Cardiac septum (tissue), 1 donor: Measurements from ENCODE around the gene MVB12B. TPM values are rescaled to one million over a fixed set of nuclear protein-coding genes. Genes with fewer than 3 reads are reported as not detected.

Experiments
- DNase-seq: peaks from one replicate; pipeline ENCODE4 v3.0.0-alpha.2; 2020; ENCODE audit warnings: low spot score
- intact Hi-C: fragments of 100-400 bp; cut with DNase I; formaldehyde crosslinking; loops from one replicate; pipeline ENCODE4 v1.14.0; 2022
- total RNA-seq: library from RNA; stranded (reverse); fragmentation: NEBNext Ultra II Directional; extraction: Animal tissue kit (Norgen Biotek cat#: 25700); gene quantifications from one replicate; pipeline ENCODE4 v1.2.1, GENCODE V29; 2021
- donor health status: DM: no; HTN: no; CAD: no.

Gene MVB12B
- total RNA-seq, 1 donor from 2014 or later = 7.2 TPM

GRCh38 chr9:126395439-126396212 is 69.0 kb downstream of the MVB12B start:
- DNase-seq = no peak
- intact Hi-C loops = loop anchor here (5.0 kb wide), 2 partner anchors 78 to 97 kb away; no protein-coding TSS in a partner anchor

- no peak for DNase-seq
- intact Hi-C loops = loop anchor here (5.0 kb wide), 2 partner anchors 80 to 95 kb away; no protein-coding TSS in a partner anchor
Measured at GRCh38 chr9:126397056-126397455, 70.4 kb downstream of the MVB12B start.

- DNase-seq = peak; percentile 93
- intact Hi-C loops = loop anchor here (1.0 to 5.0 kb wide), 3 partner anchors 81 to 96 kb away; no protein-coding TSS in a partner anchor
Measured at GRCh38 chr9:126398403-126399058, 71.9 kb downstream of the MVB12B start.

- DNase-seq = no peak
- intact Hi-C loops = loop anchor here (5.0 kb wide), 2 partner anchors 82 to 93 kb away; no protein-coding TSS in a partner anchor
Measured at GRCh38 chr9:126399251-126399650, 72.6 kb downstream of the MVB12B start.

- intact Hi-C loops = loop anchor here (5.0 kb wide), 2 partner anchors 82 to 93 kb away; no protein-coding TSS in a partner anchor
- DNase-seq = no peak
Measured at GRCh38 chr9:126399789-126400188, 73.2 kb downstream of the MVB12B start.

- intact Hi-C loops = no loop called here
- DNase-seq = no peak
Measured at GRCh38 chr9:126400571-126400970, 73.9 kb downstream of the MVB12B start.

GRCh38 chr9:126401107-126401506 is 74.5 kb downstream of the MVB12B start:
- no peak for DNase-seq
- intact Hi-C loops = no loop called here

- intact Hi-C loops = no loop called here
- DNase-seq = no peak
Measured at GRCh38 chr9:126401581-126401980, 75.0 kb downstream of the MVB12B start.

GRCh38 chr9:126403397-126403796 is 76.8 kb downstream of the MVB12B start:
- DNase-seq = no peak
- intact Hi-C loops = no loop called here

- DNase-seq = no peak
- intact Hi-C loops = no loop called here
Measured at GRCh38 chr9:126404459-126404858, 77.8 kb downstream of the MVB12B start.

- intact Hi-C loops = no loop called here
- no peak for DNase-seq
Measured at GRCh38 chr9:126406075-126406667, 79.5 kb downstream of the MVB12B start.

GRCh38 chr9:126407114-126407870 is 80.7 kb downstream of the MVB12B start:
- DNase-seq = no peak
- intact Hi-C loops = no loop called here

- intact Hi-C loops = no loop called here
Measured at GRCh38 chr9:126408004-126408403, 81.4 kb downstream of the MVB12B start.

GRCh38 chr9:126410229-126410628 is 83.6 kb downstream of the MVB12B start:
- intact Hi-C loops = no loop called here
- DNase-seq = no peak

More at GRCh38 chr9:126408004-126408403, 81.4 kb downstream of the MVB12B start:
- DNase-seq = no peak

- no peak for DNase-seq
- intact Hi-C loops = no loop called here
Measured at GRCh38 chr9:126411225-126411947, 84.8 kb downstream of the MVB12B start.

GRCh38 chr9:126411948-126412284 is 85.3 kb downstream of the MVB12B start:
- intact Hi-C loops = no loop called here
- no peak for DNase-seq

- DNase-seq = no peak
- intact Hi-C loops = no loop called here
Measured at GRCh38 chr9:126412905-126413304, 86.3 kb downstream of the MVB12B start.

GRCh38 chr9:126413391-126414068 is 86.9 kb downstream of the MVB12B start:
- DNase-seq = no peak
- intact Hi-C loops = no loop called here
